HCT116 (cell line): Measurements from ENCODE around the gene TMOD1.

Experiments used
- SIN3A ChIP-seq: IDR thresholded peaks from 2 replicates; pipeline ENCODE4 v1.6.1; 2012; ENCODE audit warnings: low read depth
- TF ChIP-seq, protein P1 (sequence below), 3 experiments: fragments of 200-600 bp in 1 of 3; sonication (generic) in 1 of 3; IDR thresholded peaks in 2 of 3; conservative IDR thresholded peaks in 1 of 3; 2 replicates each; pipeline ENCODE4 v1.5.1; 2012 to 2017; ENCODE audit warnings: low read depth in 2 of 3, low read length in 2 of 3, antibody characterized with exemption in 1 of 3, borderline replicate concordance in 1 of 3, control low read depth in 1 of 3, mild to moderate bottlenecking in 1 of 3, mixed read lengths in 1 of 3, mixed run types in 1 of 3, moderate library complexity in 1 of 3; ENCODE audit not compliant: insufficient read depth in 1 of 3

DNA sequence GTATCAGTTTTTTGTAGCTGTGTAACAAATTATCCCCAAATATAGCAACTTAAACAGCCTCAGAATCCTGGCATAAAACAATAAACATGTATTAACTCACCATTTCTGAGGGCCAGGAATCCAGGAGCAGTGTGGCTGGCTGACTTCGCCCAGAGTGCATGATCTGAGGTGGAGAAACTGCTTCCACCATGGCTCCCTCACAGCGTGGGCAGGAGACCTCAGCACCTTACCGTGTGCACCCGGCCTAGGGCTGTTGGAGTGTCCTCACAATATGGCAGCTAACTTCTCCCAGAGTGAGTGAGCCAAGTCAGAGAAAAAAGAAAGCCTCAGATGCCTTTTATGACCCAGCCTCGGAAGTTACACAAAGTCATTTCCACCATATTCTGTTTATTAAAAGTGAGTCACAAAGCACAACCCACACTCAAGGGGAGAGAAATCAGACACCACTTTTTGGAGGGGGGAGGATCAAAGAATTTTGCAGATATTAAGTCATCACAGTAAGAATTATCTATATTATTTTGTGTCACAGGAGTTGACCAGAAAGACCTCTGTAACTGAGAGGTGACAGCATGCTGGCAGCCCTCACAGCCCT lies 72.1 kb downstream of the TMOD1 start:
- no peak for TF ChIP-seq SIN3A
- TF ChIP-seq, protein P1, sequence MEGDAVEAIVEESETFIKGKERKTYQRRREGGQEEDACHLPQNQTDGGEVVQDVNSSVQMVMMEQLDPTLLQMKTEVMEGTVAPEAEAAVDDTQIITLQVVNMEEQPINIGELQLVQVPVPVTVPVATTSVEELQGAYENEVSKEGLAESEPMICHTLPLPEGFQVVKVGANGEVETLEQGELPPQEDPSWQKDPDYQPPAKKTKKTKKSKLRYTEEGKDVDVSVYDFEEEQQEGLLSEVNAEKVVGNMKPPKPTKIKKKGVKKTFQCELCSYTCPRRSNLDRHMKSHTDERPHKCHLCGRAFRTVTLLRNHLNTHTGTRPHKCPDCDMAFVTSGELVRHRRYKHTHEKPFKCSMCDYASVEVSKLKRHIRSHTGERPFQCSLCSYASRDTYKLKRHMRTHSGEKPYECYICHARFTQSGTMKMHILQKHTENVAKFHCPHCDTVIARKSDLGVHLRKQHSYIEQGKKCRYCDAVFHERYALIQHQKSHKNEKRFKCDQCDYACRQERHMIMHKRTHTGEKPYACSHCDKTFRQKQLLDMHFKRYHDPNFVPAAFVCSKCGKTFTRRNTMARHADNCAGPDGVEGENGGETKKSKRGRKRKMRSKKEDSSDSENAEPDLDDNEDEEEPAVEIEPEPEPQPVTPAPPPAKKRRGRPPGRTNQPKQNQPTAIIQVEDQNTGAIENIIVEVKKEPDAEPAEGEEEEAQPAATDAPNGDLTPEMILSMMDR (IDR thresholded peaks at IDR 0.05 in 2 of 3, conservative IDR thresholded peaks at IDR 0.05 in 1 of 3; ENCODE audit: borderline replicate concordance in 1 of 3, insufficient read depth in 1 of 3, low read depth in 2 of 3, low read length in 2 of 3) = no peak
